CD4-positive, alpha-beta T cell treated with Interleukin-15 for 4 hours (primary cell): ENCODE results near the gene SNRPA1.

Experiments
- DNase-seq: peaks from one replicate; pipeline ENCODE4 v3.0.0-alpha.2; 2020; ENCODE audit warnings: low spot score

Gene SNRPA1

DNA sequence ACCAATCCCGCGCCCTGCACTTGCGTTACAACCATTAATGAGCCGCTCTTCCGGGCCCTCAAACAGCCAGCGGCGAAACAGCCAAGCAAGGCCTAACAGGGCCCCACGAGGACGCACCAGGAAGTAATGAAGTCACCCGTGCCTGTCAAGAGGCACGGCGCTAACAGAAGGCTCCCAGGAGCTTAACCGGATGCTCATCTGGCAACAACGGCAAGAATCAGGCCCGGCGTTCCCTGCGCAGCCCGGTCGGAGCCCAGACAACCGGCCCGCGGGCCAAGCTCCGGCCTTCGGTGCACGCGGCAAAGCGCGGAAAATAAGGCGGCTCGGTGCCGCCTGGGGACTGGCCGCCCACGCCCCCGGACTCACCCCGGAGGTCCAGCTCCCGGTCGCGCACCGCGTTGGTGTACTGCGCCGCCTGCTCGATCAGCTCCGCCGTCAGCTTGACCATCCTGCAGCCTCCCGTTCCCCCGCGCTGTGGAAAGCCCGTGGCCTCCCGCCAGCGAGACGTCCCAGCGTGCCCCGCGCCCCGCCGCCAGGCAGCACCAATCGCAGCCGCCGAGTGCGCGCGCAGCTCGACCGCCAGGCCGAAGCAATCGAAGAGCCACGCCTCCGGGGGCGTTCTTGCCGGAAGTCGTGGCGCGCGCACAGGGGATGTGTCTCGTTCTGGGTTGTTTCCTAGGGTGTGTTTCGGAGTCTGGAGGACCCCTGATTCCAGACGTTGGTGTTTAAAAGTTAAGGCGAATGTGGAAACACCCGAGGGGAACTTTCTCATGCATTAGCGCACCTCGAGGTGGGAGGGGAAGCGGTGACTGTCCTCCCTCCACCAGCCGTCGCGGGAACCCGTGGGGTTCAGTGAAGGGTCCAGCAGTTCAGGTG, at the start of gene SNRPA1:
TSS of gene SNRPA1 (minus strand) at position 518 of the 876 bp plus-strand sequence. CDS start at position 448, 70 bp downstream.
- DNase-seq, result peak; percentile 95

DNA sequence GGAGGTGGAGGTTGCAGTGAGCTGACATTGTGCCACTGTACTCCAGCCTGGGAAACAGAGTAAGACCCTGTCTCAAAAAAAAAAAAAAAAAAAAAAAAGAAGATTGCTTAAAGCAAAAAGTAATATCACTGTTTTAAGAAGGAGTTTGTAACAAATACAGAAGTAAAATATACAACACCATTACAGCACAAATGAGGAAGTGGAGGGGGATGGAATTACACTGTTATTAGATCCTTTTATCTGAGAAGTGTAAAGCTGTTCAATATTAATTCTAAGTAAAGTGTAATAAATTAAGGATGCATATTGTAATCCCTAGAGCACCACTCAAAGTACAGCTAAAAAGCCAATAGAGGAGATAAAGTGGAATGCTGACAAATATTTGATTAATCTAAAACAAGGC, 47.0 kb upstream of the SNRPA1 start:
- DNase-seq, result no peak

DNA sequence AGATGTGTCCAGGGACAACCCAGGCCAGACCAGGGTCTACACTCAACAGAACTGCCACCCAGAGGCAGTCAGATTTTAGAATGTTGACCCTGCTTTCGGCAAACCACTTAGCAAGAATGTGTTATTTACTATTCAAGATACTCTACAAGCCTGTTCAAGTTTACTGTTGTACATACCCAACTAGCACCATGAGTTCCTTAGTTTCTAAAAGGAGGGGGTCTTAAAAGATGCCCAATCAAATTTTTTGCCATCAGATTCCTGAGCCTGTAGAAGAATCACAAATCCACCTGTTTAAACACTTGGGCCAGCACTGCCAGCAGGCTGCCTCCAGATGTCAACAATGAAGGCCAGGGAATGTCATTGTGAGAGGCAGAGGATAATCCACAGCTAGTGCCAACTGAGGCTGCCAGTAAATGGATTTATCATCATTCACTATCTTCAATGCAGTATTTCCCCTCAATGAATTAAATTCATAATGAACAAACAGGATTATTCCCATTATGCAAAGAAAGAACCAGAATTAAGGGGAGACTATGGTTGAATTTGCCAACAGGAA, 43.5 kb upstream of the SNRPA1 start:
- DNase-seq, result no peak

DNA sequence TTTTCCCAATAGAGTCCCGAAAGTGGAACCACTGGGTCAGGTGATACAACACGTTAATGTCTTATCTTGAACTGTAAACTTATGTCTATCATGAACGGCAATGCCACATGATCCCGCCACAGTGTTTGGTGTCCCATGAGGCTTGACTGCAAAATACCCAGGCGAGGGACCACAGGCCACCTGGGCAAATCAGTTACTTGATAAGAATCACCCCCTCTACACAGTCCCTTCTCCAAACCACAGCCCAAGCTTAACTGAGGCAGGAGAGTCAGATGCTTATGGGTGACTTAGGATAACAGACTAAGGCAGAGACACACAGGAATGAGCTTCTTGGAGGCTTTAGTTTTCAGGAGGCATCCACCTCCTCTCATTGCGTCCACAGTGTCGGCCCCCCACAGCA, 42.9 kb upstream of the SNRPA1 start:
- no peak for DNase-seq

DNA sequence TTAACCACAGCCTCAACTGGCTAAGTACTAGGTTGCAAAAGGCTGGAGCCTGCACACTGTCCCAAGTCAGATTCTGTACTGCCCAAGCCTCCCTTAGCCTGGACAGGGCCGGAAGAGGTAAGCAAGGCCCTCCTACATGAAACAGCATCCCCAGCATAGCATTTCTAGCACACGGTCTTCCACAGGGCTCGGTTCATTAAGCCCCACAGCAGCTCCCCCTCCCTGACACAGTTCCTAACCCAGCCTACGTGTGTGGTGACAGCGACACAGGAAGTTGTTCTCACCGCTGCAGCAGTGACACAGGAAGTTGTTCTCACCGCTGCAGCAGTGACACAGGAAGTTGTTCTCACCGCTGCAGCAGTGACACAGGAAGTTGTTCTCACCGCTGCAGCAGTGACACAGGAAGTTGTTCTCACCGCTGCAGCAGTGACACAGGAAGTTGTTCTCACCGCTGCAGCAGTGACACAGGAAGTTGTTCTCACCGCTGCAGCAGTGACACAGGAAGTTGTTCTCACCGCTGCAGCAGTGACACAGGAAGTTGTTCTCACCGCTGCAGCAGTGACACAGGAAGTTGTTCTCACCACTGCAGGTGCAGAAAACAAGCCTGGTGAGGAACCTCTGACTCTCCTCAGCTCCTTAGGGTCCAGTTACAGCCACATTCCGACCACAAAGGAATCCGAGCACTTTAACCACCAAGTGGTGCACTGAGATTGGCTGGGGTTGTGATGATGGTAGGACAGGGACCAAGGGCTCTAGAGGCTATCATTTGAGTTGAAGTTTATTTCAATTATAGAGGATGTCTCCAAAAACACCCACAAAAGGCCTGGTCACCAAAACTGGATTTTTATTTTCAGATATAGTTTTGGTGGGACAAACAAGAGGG, 39.1 kb upstream of the SNRPA1 start:
- DNase-seq, result peak; percentile 44

DNA sequence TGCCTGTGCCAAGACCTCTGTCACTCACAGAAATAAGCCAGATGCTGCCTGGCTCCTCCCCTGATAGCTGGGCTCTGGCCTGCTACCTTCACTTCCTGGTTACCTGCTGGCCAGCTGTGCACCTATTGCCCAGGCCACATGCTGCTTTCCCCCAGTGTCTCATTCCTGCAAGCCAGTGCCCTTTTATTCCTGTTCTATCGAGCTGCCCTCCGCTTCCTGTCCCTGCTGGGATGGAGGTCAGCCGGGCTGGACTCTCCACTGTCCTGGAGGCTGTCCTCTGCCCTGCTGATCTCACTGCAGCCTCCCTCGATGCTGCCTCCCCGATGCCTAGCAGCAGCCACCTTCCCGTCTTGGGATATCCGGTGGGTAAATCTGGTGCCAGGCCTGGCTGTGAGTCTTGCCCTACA, 37.0 kb upstream of the SNRPA1 start:
- DNase-seq, result no peak

DNA sequence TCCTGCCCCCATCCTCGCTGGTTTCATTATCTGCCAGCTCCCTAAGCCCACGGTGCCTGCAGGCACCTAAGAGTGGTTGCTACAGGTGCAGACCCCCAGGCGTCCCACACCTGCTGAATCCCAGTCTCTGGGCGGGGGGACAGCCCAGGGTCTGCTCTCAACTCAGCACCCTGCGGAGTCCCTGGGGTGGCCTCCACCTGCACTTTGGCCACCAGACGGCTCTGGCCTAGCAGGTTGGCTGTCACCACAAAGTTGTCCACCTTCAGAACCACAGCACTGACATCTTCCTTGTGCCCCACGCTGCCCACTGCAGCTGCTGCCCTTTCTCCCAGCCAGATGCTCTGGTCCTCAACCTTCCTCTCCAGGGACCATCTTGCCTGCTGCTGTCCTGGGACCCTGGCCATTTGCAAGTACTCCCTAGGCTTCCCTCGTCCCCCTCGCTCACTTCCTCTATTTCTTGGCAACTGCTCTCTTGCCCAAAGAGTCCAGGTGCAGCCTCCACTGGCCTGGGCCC, 34.9 kb upstream of the SNRPA1 start:
- no peak for DNase-seq

DNA sequence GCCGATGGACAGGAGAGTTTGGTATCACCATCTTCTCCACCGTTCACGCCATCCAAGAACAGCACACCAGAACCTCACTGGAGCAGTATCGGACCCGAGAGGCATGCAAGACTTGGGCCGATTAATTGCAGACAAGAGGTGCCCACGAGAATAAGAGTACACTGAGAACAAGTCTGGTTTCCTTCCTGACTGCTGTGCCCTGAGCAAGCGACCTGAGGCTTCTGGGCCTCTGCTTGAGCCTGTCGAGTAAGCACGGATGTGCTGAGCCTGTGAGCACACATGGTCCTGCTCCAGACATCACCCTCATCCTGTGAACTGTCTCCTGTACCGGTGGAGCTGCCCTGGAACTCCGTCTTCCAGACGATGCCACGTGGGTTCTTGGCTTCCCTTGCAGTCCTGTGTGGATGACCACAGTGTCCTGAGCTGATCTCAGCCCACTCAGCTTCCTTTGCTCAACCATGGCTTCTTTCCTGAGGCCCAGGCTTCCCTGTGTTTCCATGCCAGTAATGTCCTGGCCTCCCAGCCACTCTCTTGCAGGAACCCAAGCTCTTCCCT, 34.3 kb upstream of the SNRPA1 start:
- no peak for DNase-seq

DNA sequence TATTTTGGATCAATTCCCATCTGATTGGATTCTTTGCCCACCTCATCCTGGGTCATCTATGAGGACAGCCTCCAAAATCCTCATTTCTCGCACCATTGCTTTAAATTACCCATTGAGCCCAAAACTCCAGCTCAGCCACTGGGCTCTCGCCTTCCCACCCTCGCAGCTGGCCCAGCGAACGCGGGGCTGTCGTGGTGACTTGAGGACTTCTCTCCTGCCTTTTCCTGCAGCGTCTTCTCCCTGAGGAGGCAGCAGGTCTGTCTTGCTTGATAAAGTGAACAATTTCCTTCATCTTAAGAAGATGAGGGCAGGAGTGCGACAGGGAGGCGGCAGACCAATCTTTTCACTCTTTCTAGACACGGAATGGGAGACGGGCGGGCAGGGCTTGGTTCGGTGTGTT, 33.0 kb upstream of the SNRPA1 start:
- DNase-seq, result no peak

DNA sequence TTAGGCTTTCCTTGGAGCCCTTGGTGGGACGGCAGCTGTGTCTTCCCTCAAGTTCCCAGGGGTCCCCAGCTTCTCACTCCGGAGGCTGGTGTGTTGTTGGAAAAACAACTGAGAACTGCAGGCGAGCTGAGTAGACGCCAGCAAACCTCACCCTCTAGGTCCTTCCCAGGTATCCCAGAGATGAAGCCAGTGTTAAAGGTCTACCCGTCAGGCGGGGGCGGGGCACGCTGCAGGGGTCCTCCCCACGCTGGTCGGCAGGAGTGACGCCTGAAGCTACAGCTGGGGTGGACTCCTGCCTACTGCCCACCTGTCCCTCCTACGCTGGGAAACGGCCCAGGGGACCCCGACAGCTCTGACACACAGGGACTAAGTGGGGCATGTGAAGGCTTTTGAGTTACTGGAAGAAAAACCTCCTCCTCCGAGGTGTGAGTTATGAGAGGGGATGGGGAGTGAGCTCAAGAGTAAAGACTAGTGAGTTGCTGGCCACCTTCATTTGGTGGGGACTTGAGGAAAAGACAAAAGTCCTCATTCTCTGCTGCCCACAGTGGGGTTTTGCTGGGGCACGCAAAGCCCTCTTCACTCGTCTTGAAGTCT, 32.2 kb upstream of the SNRPA1 start:
- DNase-seq, result no peak

DNA sequence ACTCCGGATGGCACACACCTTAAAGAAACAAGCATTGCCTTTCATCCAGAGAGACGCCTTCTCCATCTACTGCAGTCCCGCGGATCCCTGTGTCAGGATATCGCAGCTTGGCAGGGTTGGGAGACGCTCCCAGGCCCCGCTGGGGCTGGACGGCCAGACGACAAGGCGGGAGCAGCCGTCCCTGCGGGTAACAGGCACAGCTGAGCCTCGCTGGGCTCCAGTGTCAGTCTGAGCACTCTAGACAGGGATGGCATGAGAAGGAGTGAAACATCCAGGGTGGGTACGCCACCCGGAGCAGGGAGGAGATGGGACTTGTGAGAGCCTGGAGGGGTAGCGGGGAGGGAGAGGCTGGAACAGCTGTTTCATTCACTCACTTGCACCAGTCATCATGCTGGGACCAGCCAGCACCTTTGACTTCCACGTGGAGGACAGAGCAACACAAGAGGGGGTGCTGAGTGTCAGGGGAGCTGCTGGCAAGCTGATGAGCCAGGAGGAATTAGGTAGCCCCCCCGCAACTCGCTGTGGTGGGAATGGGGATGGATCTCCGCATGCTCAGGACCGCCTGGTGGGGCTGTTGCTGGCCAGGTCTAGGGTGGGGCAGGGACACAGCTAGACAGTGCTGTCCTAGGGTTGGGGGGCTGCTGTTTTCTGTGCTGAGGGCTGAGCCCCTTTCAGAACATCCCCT, 31.6 kb upstream of the SNRPA1 start:
- DNase-seq, result no peak

DNA sequence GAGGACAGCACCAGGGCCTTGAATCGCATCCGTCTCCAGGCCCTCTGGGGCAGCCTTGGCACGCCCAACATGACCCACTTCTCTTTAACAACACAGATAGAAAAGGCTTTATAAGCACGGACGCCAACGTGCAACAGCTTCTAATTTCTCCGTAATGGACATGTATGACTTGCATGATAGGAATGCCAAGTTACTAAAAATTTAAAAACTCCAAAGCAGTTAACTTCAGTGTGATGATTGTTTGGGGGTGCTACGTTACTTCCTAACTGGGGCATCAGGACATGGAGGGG, 30.9 kb upstream of the SNRPA1 start:
- no peak for DNase-seq

DNA sequence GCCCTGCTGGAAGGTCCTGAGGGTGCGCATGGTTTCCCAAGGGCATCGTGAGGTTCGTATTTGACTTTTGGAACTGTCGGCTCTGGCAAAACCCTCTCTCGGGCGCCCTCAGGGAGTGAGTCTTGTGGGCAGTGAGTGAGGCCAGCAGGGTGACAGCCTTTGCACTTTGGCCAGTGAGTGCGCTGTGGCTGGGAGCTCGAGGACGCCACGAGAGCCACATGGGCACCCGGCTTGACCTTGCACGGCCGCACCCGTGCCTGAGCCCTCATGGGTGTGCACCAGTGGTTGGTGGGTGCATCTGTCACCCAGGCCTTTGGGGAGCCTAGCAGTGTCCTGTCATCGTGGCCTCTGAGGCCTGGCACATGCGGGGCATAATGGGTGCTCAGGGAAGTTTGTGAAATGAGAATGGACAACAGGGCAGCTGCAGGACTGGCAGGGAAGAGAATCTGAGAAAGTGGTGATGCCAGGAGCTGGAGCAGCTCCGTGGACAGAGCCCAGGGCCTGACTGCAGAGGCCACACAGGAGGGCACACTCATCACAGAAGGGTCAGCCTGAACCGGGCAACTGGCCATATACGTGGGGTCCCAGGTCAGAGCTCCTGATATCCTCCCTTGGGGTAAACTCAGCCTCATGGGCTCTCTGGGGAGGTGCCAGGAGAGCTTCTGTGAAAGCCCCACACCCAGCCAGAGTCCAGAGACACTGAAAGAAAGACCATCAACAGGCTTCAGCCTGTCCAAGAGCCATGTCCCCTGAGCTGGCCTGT, 30.4 kb upstream of the SNRPA1 start:
- no peak for DNase-seq

DNA sequence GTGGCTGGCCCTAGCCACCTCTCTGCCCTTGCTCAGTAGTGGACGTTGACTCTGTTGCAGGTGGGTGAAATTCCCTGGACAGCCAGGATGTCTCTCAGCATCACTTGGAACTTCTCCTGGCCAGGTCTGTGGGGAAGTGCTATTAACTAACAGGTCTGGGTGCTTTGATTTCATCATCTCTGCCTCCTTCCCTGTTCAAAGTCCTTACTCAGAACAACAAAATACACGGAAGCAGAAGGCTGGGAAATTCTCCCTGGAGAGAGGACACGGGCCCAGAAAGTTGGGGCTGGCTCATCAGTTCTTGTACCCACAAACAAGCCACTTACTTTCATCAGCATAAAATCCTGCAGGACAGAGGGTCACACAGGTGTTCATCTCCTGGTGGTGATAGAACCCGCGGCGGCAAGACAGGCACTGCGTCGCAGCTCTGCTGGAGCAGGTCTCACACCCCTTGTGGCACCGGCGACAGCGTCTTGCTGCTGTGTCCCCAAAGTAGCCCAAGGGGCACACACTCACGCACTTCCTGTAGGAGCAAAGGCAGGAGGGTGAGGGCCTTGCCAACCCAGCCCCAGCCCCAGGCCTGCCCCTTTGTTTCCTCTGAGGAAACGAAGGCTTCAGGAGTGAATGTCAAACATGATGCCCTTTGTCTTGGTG, 29.6 kb upstream of the SNRPA1 start:
- DNase-seq, result no peak

DNA sequence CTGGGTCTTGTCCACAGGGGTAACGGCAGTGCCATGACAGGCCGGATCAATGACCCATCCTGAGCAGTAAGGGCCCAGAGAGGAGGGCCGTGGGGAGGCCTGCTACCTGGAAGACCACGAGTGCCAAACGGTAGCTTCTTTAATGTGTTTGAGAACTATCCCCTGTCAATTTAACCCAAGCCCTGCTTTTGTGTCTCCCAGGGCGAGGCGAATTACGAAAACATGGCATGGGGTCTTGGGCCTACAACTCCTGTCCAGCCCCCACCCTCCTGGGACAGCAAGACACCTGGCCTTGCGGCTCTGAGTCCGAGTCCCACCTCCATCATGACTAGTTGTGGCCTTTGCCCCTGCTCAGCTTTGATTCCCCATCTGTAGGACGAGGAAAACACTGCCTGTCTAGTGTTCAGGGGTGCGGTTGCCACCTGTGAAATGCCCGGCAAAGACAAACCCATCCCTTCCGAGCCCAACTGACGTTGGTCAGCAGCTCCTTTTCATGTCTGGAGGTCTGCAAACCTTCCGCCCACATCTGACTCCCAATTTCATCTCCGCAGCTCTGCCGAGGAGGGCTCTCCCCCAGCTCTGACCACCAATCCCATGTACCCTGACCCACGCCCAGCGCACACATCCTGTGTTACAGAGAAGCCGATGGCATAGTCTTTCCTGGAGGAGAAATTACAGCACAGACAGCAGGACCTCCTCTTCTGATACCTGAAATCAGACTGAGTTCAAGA, 28.9 kb upstream of the SNRPA1 start:
- DNase-seq, result no peak

DNA sequence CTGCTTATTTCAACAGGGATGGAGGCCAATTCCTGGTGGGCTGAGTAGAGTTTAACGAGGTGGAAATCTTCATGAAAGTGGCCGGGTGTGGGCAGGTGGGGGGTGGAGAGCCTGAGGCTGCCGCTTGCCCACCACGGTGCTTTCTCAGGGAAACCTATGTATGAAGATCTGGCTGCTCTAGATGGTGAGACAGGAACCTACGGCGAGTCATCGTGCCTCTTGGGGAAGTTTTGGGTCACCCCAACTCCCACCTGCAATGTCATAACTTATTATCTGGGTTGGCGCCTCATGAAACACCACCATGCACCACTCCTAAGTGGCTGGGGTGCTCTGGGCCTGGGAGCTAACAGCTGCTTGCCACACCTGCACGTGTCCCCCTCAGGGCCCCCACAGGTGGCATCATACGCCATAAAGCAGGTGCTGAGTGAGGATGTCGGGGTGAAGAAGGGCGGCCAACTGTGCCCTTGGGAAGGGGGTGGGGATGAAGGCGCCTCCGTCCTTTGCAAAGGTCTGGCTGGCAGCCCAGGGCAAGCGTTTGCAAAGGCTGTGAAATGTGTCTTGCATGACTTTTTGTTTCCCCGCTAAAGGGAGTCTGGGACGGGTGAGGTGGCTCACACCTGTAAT, 27.9 kb upstream of the SNRPA1 start:
- no peak for DNase-seq

DNA sequence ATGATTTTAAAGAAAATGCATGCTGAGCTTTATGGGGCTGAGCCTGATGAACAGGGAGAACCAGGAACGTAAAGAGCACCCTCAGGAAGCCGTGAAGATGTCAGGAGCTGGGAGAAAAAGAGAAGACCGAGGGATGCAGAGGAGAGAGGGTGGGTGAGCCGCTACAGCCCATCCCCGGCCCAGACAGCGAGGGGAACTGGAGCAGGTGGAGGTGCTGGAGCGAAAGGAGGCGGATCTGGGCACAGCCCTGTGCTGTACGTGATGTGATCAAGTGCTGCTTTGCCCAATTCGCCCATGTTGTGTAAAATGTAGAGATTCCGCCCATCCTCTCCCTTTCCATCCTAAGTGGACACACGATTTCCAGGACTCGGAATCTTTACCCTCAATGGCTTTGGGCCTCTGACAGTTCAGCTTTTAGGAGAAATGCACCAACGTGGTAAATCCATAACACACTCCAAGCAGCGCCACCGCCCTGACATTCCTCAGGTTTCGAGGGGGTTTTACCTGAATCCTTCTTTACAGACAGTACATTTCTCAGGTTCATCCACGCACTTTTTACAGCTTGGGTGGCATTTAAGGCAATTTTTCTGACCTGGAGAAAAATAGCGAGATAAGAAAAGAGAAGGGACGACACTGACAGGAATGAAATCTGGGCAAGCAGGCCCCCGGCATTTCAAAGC, 27.1 kb upstream of the SNRPA1 start:
- DNase-seq, result no peak

DNA sequence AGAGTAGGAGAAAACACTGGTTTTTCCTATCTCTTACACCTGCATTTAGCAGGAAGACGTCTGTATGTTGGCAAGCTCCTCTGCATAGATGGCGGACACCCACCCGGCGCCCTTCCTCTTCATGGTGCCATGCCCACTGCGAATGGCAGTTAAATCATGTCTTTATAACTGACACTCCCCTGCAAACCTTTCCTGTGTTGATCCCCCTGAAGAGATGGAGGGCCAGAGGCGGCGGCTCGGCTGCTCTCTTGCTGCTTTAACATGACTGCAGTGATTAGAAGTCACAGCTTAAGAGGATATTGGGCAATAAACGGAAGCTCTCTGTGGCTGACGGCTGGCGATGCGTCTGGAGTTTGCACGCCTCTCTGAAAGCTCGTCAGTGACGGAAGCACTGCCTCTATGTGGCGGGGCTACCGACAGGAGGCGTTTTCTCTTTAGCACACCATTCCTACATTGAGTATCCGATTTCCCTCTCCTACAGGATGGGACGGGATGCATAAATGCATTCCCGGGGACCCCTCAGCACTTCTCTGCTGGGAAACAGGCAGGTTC, 25.5 kb upstream of the SNRPA1 start:
- DNase-seq, result peak; percentile 50
